Measurements from ENCODE around the gene PDE2A.

The PDE2A gene

GRCh38 chr11:72624496-72625201 is 49.6 kb downstream of the PDE2A start:
- WGBS (ENCODE audit: extremely low coverage, insufficient coverage, insufficient read length): no CpG with 5 or more reads among the region's 12 CpGs

GRCh38 chr11:72623052-72623451 is 51.2 kb downstream of the PDE2A start:
- H3K9me3 ChIP-seq (ENCODE audit: insufficient read depth, low read depth, low read length): peaks cover 4% of the 10 kb centered on the region
- H3K36me3 ChIP-seq (ENCODE audit: control insufficient read depth in 1 of 2, insufficient read depth in 2 of 2, low read length in 2 of 2): no peaks in the 10 kb centered on the region
- no peak overlapping the region for H3K4ac ChIP-seq (ENCODE audit: low read depth, low read length)
- H3K4me1 ChIP-seq (ENCODE audit: control insufficient read depth in 1 of 2, insufficient read depth in 2 of 2, low read length in 2 of 2): no peaks in the 10 kb centered on the region
- H3K27ac ChIP-seq (ENCODE audit: low read depth, low read length): no peak overlapping the region
- no peak overlapping the region for H3K18ac ChIP-seq (ENCODE audit: low read length)
- H3K79me1 ChIP-seq (ENCODE audit: low read length): no peaks in the 10 kb centered on the region
- H2AK5ac ChIP-seq (ENCODE audit: low read length): no peak overlapping the region
- H3K79me2 ChIP-seq (ENCODE audit: control insufficient read depth, insufficient read depth, low read length, poor library complexity): no peaks in the 10 kb centered on the region
- H4K8ac ChIP-seq (ENCODE audit: low read depth, low read length): no peak overlapping the region
- no peak overlapping the region for H2BK120ac ChIP-seq (ENCODE audit: insufficient read depth, low read length, poor library complexity)
- no peak overlapping the region for H3K14ac ChIP-seq (ENCODE audit: low read length)
- DNase-seq: no peak
- H3K4me3 ChIP-seq (ENCODE audit: low read depth, low read length): no peak overlapping the region
- no peak overlapping the region for H3K23ac ChIP-seq (ENCODE audit: low read length)
- H4K12ac ChIP-seq (ENCODE audit: low read depth, low read length): no peak overlapping the region
- H4K91ac ChIP-seq (ENCODE audit: low read depth, low read length): no peak overlapping the region
- H2AFZ ChIP-seq (ENCODE audit: insufficient read depth, low read length, poor library complexity): no peak overlapping the region
- no peaks in the 10 kb centered on the region for H3K27me3 ChIP-seq (ENCODE audit: insufficient read depth, low read length)
- no peak overlapping the region for H2BK12ac ChIP-seq (ENCODE audit: low read length)
- WGBS (ENCODE audit: extremely low coverage, insufficient coverage, insufficient read length): no CpG with 5 or more reads among the region's 8 CpGs
- H2BK5ac ChIP-seq (ENCODE audit: low read depth, low read length, poor library complexity): no peak overlapping the region
- no peak overlapping the region for H3K4me2 ChIP-seq (ENCODE audit: low read length)
- no peak overlapping the region for H3K9ac ChIP-seq (ENCODE audit: low read length)

More at GRCh38 chr11:72624496-72625201, 49.6 kb downstream of the PDE2A start:
- Histone ChIP-seq H3K4me3 (ENCODE audit: low read depth, low read length) (peak overlapping the region; percentile 3), H3K18ac (ENCODE audit: low read length) (no peak overlapping the region), H3K14ac (ENCODE audit: low read length) (no peak overlapping the region), H2BK12ac (ENCODE audit: low read length) (no peak overlapping the region), H3K79me1 (ENCODE audit: low read length) (no peaks in the 10 kb centered on the region), H3K4me1 (ENCODE audit: control insufficient read depth in 1 of 2, insufficient read depth in 2 of 2, low read length in 2 of 2) (no peaks in the 10 kb centered on the region), H3K9me3 (ENCODE audit: insufficient read depth, low read depth, low read length) (peaks cover 4% of the 10 kb centered on the region), H3K23ac (ENCODE audit: low read length) (no peak overlapping the region), H3K9ac (ENCODE audit: low read length) (no peak overlapping the region), H2AK5ac (ENCODE audit: low read length) (no peak overlapping the region), H2BK120ac (ENCODE audit: insufficient read depth, low read length, poor library complexity) (no peak overlapping the region), H3K36me3 (ENCODE audit: control insufficient read depth in 1 of 2, insufficient read depth in 2 of 2, low read length in 2 of 2) (no peaks in the 10 kb centered on the region), H3K27ac (ENCODE audit: low read depth, low read length) (no peak overlapping the region), H4K8ac (ENCODE audit: low read depth, low read length) (no peak overlapping the region), H4K12ac (ENCODE audit: low read depth, low read length) (no peak overlapping the region), H3K4ac (ENCODE audit: low read depth, low read length) (no peak overlapping the region), H3K4me2 (ENCODE audit: low read length) (no peak overlapping the region), H2BK5ac (ENCODE audit: low read depth, low read length, poor library complexity) (no peak overlapping the region), H4K91ac (ENCODE audit: low read depth, low read length) (no peak overlapping the region), H3K79me2 (ENCODE audit: control insufficient read depth, insufficient read depth, low read length, poor library complexity) (no peaks in the 10 kb centered on the region), H2AFZ (ENCODE audit: insufficient read depth, low read length, poor library complexity) (no peak overlapping the region), H3K27me3 (ENCODE audit: insufficient read depth, low read length) (no peaks in the 10 kb centered on the region)
- DNase-seq: peak; percentile 4 to 15

GRCh38 chr11:72621008-72621610 is 53.1 kb downstream of the PDE2A start:
- no peak overlapping the region for H2BK5ac ChIP-seq (ENCODE audit: low read depth, low read length, poor library complexity)
- H3K9ac ChIP-seq (ENCODE audit: low read length): no peak overlapping the region
- DNase-seq: no peak
- H3K4me3 ChIP-seq (ENCODE audit: low read depth, low read length): no peak overlapping the region
- no peak overlapping the region for H3K4me2 ChIP-seq (ENCODE audit: low read length)
- no peak overlapping the region for H3K18ac ChIP-seq (ENCODE audit: low read length)
- H3K79me1 ChIP-seq (ENCODE audit: low read length): no peaks in the 10 kb centered on the region
- no peaks in the 10 kb centered on the region for H3K4me1 ChIP-seq (ENCODE audit: control insufficient read depth in 1 of 2, insufficient read depth in 2 of 2, low read length in 2 of 2)
- no peak overlapping the region for H2AFZ ChIP-seq (ENCODE audit: insufficient read depth, low read length, poor library complexity)
- H3K27me3 ChIP-seq (ENCODE audit: insufficient read depth, low read length): no peaks in the 10 kb centered on the region
- peaks cover 4% of the 10 kb centered on the region for H3K9me3 ChIP-seq (ENCODE audit: insufficient read depth, low read depth, low read length)
- H3K4ac ChIP-seq (ENCODE audit: low read depth, low read length): no peak overlapping the region
- H3K36me3 ChIP-seq (ENCODE audit: control insufficient read depth in 1 of 2, insufficient read depth in 2 of 2, low read length in 2 of 2): no peaks in the 10 kb centered on the region
- no peak overlapping the region for H3K23ac ChIP-seq (ENCODE audit: low read length)
- H2BK12ac ChIP-seq (ENCODE audit: low read length): no peak overlapping the region
- H4K12ac ChIP-seq (ENCODE audit: low read depth, low read length): no peak overlapping the region
- no peaks in the 10 kb centered on the region for H3K79me2 ChIP-seq (ENCODE audit: control insufficient read depth, insufficient read depth, low read length, poor library complexity)
- H2BK120ac ChIP-seq (ENCODE audit: insufficient read depth, low read length, poor library complexity): no peak overlapping the region
- no peak overlapping the region for H4K8ac ChIP-seq (ENCODE audit: low read depth, low read length)
- H3K14ac ChIP-seq (ENCODE audit: low read length): no peak overlapping the region
- no peak overlapping the region for H3K27ac ChIP-seq (ENCODE audit: low read depth, low read length)
- H2AK5ac ChIP-seq (ENCODE audit: low read length): no peak overlapping the region
- H4K91ac ChIP-seq (ENCODE audit: low read depth, low read length): no peak overlapping the region
- no CpG with 5 or more reads among the region's 4 CpGs for WGBS (ENCODE audit: extremely low coverage, insufficient coverage, insufficient read length)

- no peak overlapping the region for H3K27ac ChIP-seq (ENCODE audit: low read depth, low read length)
- no peak overlapping the region for H3K9ac ChIP-seq (ENCODE audit: low read length)
- H3K9me3 ChIP-seq (ENCODE audit: insufficient read depth, low read depth, low read length): peaks cover 6% of the 10 kb centered on the region
- H2AK5ac ChIP-seq (ENCODE audit: low read length): no peak overlapping the region
- no peak overlapping the region for H3K4me3 ChIP-seq (ENCODE audit: low read depth, low read length)
- H3K4me2 ChIP-seq (ENCODE audit: low read length): no peak overlapping the region
- no peak overlapping the region for H4K8ac ChIP-seq (ENCODE audit: low read depth, low read length)
- H3K27me3 ChIP-seq (ENCODE audit: insufficient read depth, low read length): no peaks in the 10 kb centered on the region
- no peak overlapping the region for H4K91ac ChIP-seq (ENCODE audit: low read depth, low read length)
- H3K4me1 ChIP-seq (ENCODE audit: control insufficient read depth in 1 of 2, insufficient read depth in 2 of 2, low read length in 2 of 2): no peaks in the 10 kb centered on the region
- no peak overlapping the region for H3K14ac ChIP-seq (ENCODE audit: low read length)
- H3K18ac ChIP-seq (ENCODE audit: low read length): no peak overlapping the region
- no peaks in the 10 kb centered on the region for H3K36me3 ChIP-seq (ENCODE audit: control insufficient read depth in 1 of 2, insufficient read depth in 2 of 2, low read length in 2 of 2)
- no peak overlapping the region for H3K23ac ChIP-seq (ENCODE audit: low read length)
- no peak overlapping the region for H4K12ac ChIP-seq (ENCODE audit: low read depth, low read length)
- H2BK120ac ChIP-seq (ENCODE audit: insufficient read depth, low read length, poor library complexity): no peak overlapping the region
- no peak overlapping the region for H3K4ac ChIP-seq (ENCODE audit: low read depth, low read length)
- DNase-seq: no peak
- no CpG with 5 or more reads among the region's 8 CpGs for WGBS (ENCODE audit: extremely low coverage, insufficient coverage, insufficient read length)
- no peaks in the 10 kb centered on the region for H3K79me2 ChIP-seq (ENCODE audit: control insufficient read depth, insufficient read depth, low read length, poor library complexity)
- no peak overlapping the region for H2AFZ ChIP-seq (ENCODE audit: insufficient read depth, low read length, poor library complexity)
- H2BK12ac ChIP-seq (ENCODE audit: low read length): no peak overlapping the region
- no peaks in the 10 kb centered on the region for H3K79me1 ChIP-seq (ENCODE audit: low read length)
- no peak overlapping the region for H2BK5ac ChIP-seq (ENCODE audit: low read depth, low read length, poor library complexity)
These were observed 55.4 kb downstream of the PDE2A start for GRCh38 chr11:72618803-72619202.
